Activated B cell treated with CpG ODN at 0.5 μM for 24 hours (primary cell): ENCODE results near the gene SNRNP40. TPM values are rescaled to one million over a fixed set of nuclear protein-coding genes. Genes with fewer than 3 reads are reported as not detected.

Experiments
- ATAC-seq: fragments of 200-7000 bp; cut with Tn5 transposase; one replicate; pipeline ENCODE4 v1.10.0; 2021; ENCODE audit warnings: low read depth, mild to moderate bottlenecking, moderate library complexity
- CTCF ChIA-PET: fragments of 350-600 bp; sonication (Branson Sonifier 250); formaldehyde crosslinking; loops from one replicate; lab custom pipeline; 2021; ENCODE audit warnings: antibody characterized with exemption; lab: Charles Lee
- POLR2A ChIA-PET: fragments of 350-600 bp; sonication (Branson Sonifier 250); formaldehyde crosslinking; loops from one replicate; lab custom pipeline; 2021; ENCODE audit warnings: antibody characterized with exemption; lab: Charles Lee
- DNase-seq: peaks from one replicate; pipeline ENCODE4 v3.0.0; 2022
- H3K27ac Mint-ChIP-seq: one replicate; pipeline ENCODE4 v1.8.0; 2020; ENCODE audit warnings: mixed read lengths
- H3K27me3 Mint-ChIP-seq: one replicate; pipeline ENCODE4 v1.8.0; 2021; ENCODE audit warnings: mixed read lengths
- H3K36me3 Mint-ChIP-seq: one replicate; pipeline ENCODE4 v1.8.0; 2021; ENCODE audit warnings: low read depth, mixed read lengths
- H3K4me1 Mint-ChIP-seq: one replicate; pipeline ENCODE4 v1.8.0; 2021; ENCODE audit warnings: mixed read lengths
- H3K4me3 Mint-ChIP-seq: one replicate; pipeline ENCODE4 v1.8.0; 2020; ENCODE audit warnings: mild to moderate bottlenecking, mixed read lengths
- H3K9me3 Mint-ChIP-seq: one replicate; pipeline ENCODE4 v1.8.0; 2020; ENCODE audit warnings: mixed read lengths
- CTCF ChIP-seq: fragments of 200-600 bp; IDR thresholded peaks from one replicate; pipeline ENCODE4 v1.8.0; 2022; ENCODE audit warnings: antibody characterized with exemption, mild to moderate bottlenecking
- intact Hi-C: fragments of 100-400 bp; cut with micrococcal nuclease; formaldehyde crosslinking; loops from one replicate; pipeline ENCODE4 v1.15.1; 2024
- total RNA-seq: library from RNA; stranded (reverse); gene quantifications from 2 replicates; pipeline ENCODE4 v1.2.3, GENCODE V29; 2022

The SNRNP40 gene
- total RNA-seq, 1 donor from 2014 or later = 85.1 TPM

GRCh38 chr1:31259746-31260145, 36.8 kb downstream of the SNRNP40 start:
- Mint-ChIP-seq H3K36me3 (peaks cover 72% of the 10 kb centered on the region), H3K9me3 (no peaks in the 10 kb centered on the region), H3K4me3 (no peak overlapping the region), H3K27ac (no peak overlapping the region), H3K27me3 (no peaks in the 10 kb centered on the region), H3K4me1 (no peaks in the 10 kb centered on the region)
- no peak for DNase-seq
- intact Hi-C loops = no loop called here
- TF ChIP-seq CTCF = no peak
- ATAC-seq = no peak
- CTCF ChIA-PET = no interaction called here
- POLR2A ChIA-PET = no interaction called here

GRCh38 chr1:31258581-31258980, 38.0 kb downstream of the SNRNP40 start:
- Mint-ChIP-seq H3K4me3 (no peak overlapping the region), H3K4me1 (no peaks in the 10 kb centered on the region), H3K36me3 (peaks cover 61% of the 10 kb centered on the region), H3K9me3 (no peaks in the 10 kb centered on the region), H3K27me3 (no peaks in the 10 kb centered on the region), H3K27ac (no peak overlapping the region)
- TF ChIP-seq CTCF = no peak
- intact Hi-C loops = no loop called here
- ATAC-seq (no peak), DNase-seq (no peak)
- POLR2A ChIA-PET = no interaction called here
- CTCF ChIA-PET = no interaction called here

GRCh38 chr1:31257213-31257612, 39.4 kb downstream of the SNRNP40 start:
- peaks cover 50% of the 10 kb centered on the region for H3K36me3 Mint-ChIP-seq
- ATAC-seq = no peak
- POLR2A ChIA-PET = no interaction called here
- no peak for TF ChIP-seq CTCF
- CTCF ChIA-PET = no interaction called here
- intact Hi-C loops = no loop called here
- no peak for DNase-seq
- no peak overlapping the region for H3K27ac Mint-ChIP-seq
- H3K9me3 Mint-ChIP-seq = no peaks in the 10 kb centered on the region
- H3K4me1 Mint-ChIP-seq = no peaks in the 10 kb centered on the region
- no peak overlapping the region for H3K4me3 Mint-ChIP-seq
- H3K27me3 Mint-ChIP-seq = no peaks in the 10 kb centered on the region

- no peak for TF ChIP-seq CTCF
- no peaks in the 10 kb centered on the region for H3K27me3 Mint-ChIP-seq
- H3K36me3 Mint-ChIP-seq = no peaks in the 10 kb centered on the region
- H3K9me3 Mint-ChIP-seq = no peaks in the 10 kb centered on the region
- H3K4me1 Mint-ChIP-seq = no peaks in the 10 kb centered on the region
- ChIA-PET CTCF (no interaction called here), POLR2A (no interaction called here)
- no peak for DNase-seq
- no peak for ATAC-seq
- no peak overlapping the region for H3K27ac Mint-ChIP-seq
- H3K4me3 Mint-ChIP-seq = no peak overlapping the region
- intact Hi-C loops = no loop called here
These were observed 46.7 kb downstream of the SNRNP40 start for GRCh38 chr1:31249854-31250253.

- no peaks in the 10 kb centered on the region for H3K9me3 Mint-ChIP-seq
- H3K4me1 Mint-ChIP-seq = no peaks in the 10 kb centered on the region
- H3K27me3 Mint-ChIP-seq = peaks cover 3% of the 10 kb centered on the region
- TF ChIP-seq CTCF = no peak
- H3K27ac Mint-ChIP-seq = no peak overlapping the region
- ATAC-seq (no peak), DNase-seq (no peak)
- H3K36me3 Mint-ChIP-seq = no peaks in the 10 kb centered on the region
- ChIA-PET POLR2A (no interaction called here), CTCF (no interaction called here)
- intact Hi-C loops = no loop called here
- no peak overlapping the region for H3K4me3 Mint-ChIP-seq
These were observed 48.3 kb downstream of the SNRNP40 start for GRCh38 chr1:31248276-31248675.
